HEK293 (cell line): ENCODE measurements around the gene PKP4.

Source experiments
- CTCF ChIA-PET: fragments of 350-600 bp; formaldehyde crosslinking; extraction: SDS; loops from one replicate; lab custom pipeline; 2021; ENCODE audit warnings: antibody characterized with exemption; lab: Yijun Ruan, JAX
- POLR2A ChIA-PET: fragments of 300-600 bp; formaldehyde crosslinking; extraction: SDS; loops from one replicate; lab custom pipeline; 2020; ENCODE audit warnings: antibody characterized with exemption, inconsistent platforms; lab: Yijun Ruan, JAX
- H3K27ac ChIP-seq: fragments of 200-500 bp; sonication (Bioruptor generic); 2 replicates; pipeline ENCODE4 v1.5.1; 2014; ENCODE audit warnings: low read depth, low read length, control low read depth, inconsistent platforms; ENCODE audit errors: extremely low read depth
- H3K36me3 ChIP-seq, 2 experiments: fragments of 200-500 bp in 1 of 2; sonication (Bioruptor generic) in 1 of 2; 1 replicate in 1 of 2; 2 replicates in 1 of 2; pipeline ENCODE4 v1.5.1; 2014 to 2017; ENCODE audit warnings: inconsistent platforms in 2 of 2, low read length in 2 of 2; ENCODE audit not compliant: control insufficient read depth in 2 of 2, insufficient read depth in 1 of 2
- H3K4me1 ChIP-seq: fragments of 200-500 bp; sonication (Bioruptor generic); 2 replicates; pipeline ENCODE4 v1.5.1; 2014; ENCODE audit warnings: mild to moderate bottlenecking, low read length, inconsistent platforms; ENCODE audit not compliant: control insufficient read depth, insufficient read depth
- H3K4me3 ChIP-seq: 2 replicates; pipeline ENCODE4 v1.5.1; 2011; ENCODE audit warnings: low read depth, mild to moderate bottlenecking, control low read depth, low read length, moderate library complexity
- H3K9me3 ChIP-seq: fragments of 200-500 bp; sonication (Bioruptor generic); 2 replicates; pipeline ENCODE4 v1.5.1; 2014; ENCODE audit warnings: low read depth, low read length, inconsistent platforms; ENCODE audit not compliant: control insufficient read depth, insufficient read depth
- BCL11B ChIP-seq: fragments of 450-650 bp; formaldehyde crosslinking; IDR thresholded peaks from 2 replicates; pipeline ENCODE4 v1.5.1; 2016; ENCODE audit warnings: low read depth, missing biosample characterization, missing genetic modification characterization
- HOXA7 ChIP-seq: sonication (generic); formaldehyde crosslinking; IDR thresholded peaks from 2 replicates; pipeline ENCODE4 v1.8.1; 2022; ENCODE audit warnings: missing genetic modification reagents, borderline replicate concordance
- KLF16 ChIP-seq: fragments of 450-650 bp; formaldehyde crosslinking; IDR thresholded peaks from 2 replicates; pipeline ENCODE4 v1.5.1; 2017; ENCODE audit warnings: missing biosample characterization, missing genetic modification characterization
- SALL2 ChIP-seq: fragments of 450-650 bp; formaldehyde crosslinking; IDR thresholded peaks from 2 replicates; pipeline ENCODE4 v1.5.0; 2017; ENCODE audit warnings: missing biosample characterization, mild to moderate bottlenecking, missing genetic modification characterization, borderline replicate concordance
- SP2 ChIP-seq: fragments of 450-650 bp; formaldehyde crosslinking; IDR thresholded peaks from 2 replicates; pipeline ENCODE4 v1.5.1; 2016; ENCODE audit warnings: missing biosample characterization, missing genetic modification characterization
- ZEB2 ChIP-seq: fragments of 450-650 bp; formaldehyde crosslinking; IDR thresholded peaks from 2 replicates; pipeline ENCODE4 v1.5.1; 2016; ENCODE audit warnings: missing biosample characterization, missing genetic modification characterization
- ZIC2 ChIP-seq: fragments of 450-650 bp; formaldehyde crosslinking; IDR thresholded peaks from 2 replicates; pipeline ENCODE4 v1.5.1; 2016; ENCODE audit warnings: missing biosample characterization, missing genetic modification characterization
- ZNF10 ChIP-seq: fragments of 450-650 bp; formaldehyde crosslinking; IDR thresholded peaks from 2 replicates; pipeline ENCODE4 v1.5.1; 2017; ENCODE audit warnings: missing biosample characterization, missing genetic modification characterization
- ZNF121 ChIP-seq: fragments of 450-650 bp; formaldehyde crosslinking; IDR thresholded peaks from 2 replicates; pipeline ENCODE4 v1.5.1; 2016; ENCODE audit warnings: missing biosample characterization, missing genetic modification characterization
- ZNF138 ChIP-seq: fragments of 450-650 bp; formaldehyde crosslinking; IDR thresholded peaks from 2 replicates; pipeline ENCODE4 v1.5.1; 2016; ENCODE audit warnings: missing biosample characterization, missing genetic modification characterization, borderline replicate concordance
- ZNF157 ChIP-seq: fragments of 450-650 bp; formaldehyde crosslinking; IDR thresholded peaks from 2 replicates; pipeline ENCODE4 v1.5.1; 2016; ENCODE audit warnings: missing biosample characterization, missing genetic modification characterization
- ZNF16 ChIP-seq: fragments of 450-650 bp; formaldehyde crosslinking; IDR thresholded peaks from 2 replicates; pipeline ENCODE4 v1.5.1; 2016; ENCODE audit warnings: low read depth, missing biosample characterization, missing genetic modification characterization
- ZNF184 ChIP-seq: fragments of 450-650 bp; IDR thresholded peaks from 2 replicates; pipeline ENCODE4 v1.5.1; 2018; ENCODE audit warnings: missing biosample characterization, mild to moderate bottlenecking, missing genetic modification characterization
- ZNF23 ChIP-seq: fragments of 450-650 bp; formaldehyde crosslinking; IDR thresholded peaks from 2 replicates; pipeline ENCODE4 v1.5.1; 2016; ENCODE audit warnings: missing biosample characterization, missing genetic modification characterization, borderline replicate concordance
- ZNF433 ChIP-seq: fragments of 450-650 bp; formaldehyde crosslinking; IDR thresholded peaks from 2 replicates; pipeline ENCODE4 v1.5.1; 2016; ENCODE audit warnings: missing biosample characterization, missing genetic modification characterization, low read depth
- ZNF48 ChIP-seq: fragments of 450-650 bp; formaldehyde crosslinking; IDR thresholded peaks from 2 replicates; pipeline ENCODE4 v1.5.1; 2016; ENCODE audit warnings: missing biosample characterization, missing genetic modification characterization
- ZNF76 ChIP-seq: fragments of 450-650 bp; formaldehyde crosslinking; IDR thresholded peaks from 2 replicates; pipeline ENCODE4; 2016; ENCODE audit warnings: low read depth, missing biosample characterization, missing genetic modification characterization, borderline replicate concordance
- ZNF776 ChIP-seq: fragments of 450-650 bp; formaldehyde crosslinking; IDR thresholded peaks from 2 replicates; pipeline ENCODE4 v1.5.0; 2017; ENCODE audit warnings: missing biosample characterization, missing genetic modification characterization, borderline replicate concordance
- TF ChIP-seq, protein P1 (sequence below): fragments of 450-650 bp; formaldehyde crosslinking; conservative IDR thresholded peaks from 2 replicates; pipeline ENCODE4 v1.5.1; 2016; ENCODE audit warnings: low read depth, missing biosample characterization, missing genetic modification characterization
- TF ChIP-seq, protein P2 (sequence below): fragments of 450-650 bp; formaldehyde crosslinking; IDR thresholded peaks from 2 replicates; pipeline ENCODE4 v1.5.1; 2016; ENCODE audit warnings: missing biosample characterization, missing genetic modification characterization, borderline replicate concordance
- TF ChIP-seq, protein P3 (sequence below): fragments of 450-650 bp; formaldehyde crosslinking; IDR thresholded peaks from 2 replicates; pipeline ENCODE4 v1.5.1; 2016; ENCODE audit warnings: missing biosample characterization, missing genetic modification characterization

PKP4 gene

DNA sequence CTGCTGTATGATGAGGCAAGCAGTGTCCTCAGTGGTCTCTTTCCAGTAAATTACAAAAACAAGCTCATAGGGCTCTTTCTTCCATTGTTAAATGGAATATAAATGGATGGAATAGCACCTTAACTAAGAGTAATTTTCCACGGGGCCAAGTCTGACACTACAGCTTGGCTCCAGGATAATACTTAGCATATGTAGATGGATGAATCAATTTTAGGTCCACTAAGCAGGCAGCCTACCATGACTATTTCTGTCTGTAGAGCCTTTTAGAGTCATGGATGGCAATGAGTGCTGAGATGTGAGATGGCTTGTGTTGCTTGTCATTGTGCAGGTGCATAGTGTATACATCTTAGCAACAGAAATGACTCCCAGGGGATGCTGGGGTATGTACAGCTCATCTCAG, 125.9 kb downstream of the PKP4 start (continued):
- TF ChIP-seq, protein P1, sequence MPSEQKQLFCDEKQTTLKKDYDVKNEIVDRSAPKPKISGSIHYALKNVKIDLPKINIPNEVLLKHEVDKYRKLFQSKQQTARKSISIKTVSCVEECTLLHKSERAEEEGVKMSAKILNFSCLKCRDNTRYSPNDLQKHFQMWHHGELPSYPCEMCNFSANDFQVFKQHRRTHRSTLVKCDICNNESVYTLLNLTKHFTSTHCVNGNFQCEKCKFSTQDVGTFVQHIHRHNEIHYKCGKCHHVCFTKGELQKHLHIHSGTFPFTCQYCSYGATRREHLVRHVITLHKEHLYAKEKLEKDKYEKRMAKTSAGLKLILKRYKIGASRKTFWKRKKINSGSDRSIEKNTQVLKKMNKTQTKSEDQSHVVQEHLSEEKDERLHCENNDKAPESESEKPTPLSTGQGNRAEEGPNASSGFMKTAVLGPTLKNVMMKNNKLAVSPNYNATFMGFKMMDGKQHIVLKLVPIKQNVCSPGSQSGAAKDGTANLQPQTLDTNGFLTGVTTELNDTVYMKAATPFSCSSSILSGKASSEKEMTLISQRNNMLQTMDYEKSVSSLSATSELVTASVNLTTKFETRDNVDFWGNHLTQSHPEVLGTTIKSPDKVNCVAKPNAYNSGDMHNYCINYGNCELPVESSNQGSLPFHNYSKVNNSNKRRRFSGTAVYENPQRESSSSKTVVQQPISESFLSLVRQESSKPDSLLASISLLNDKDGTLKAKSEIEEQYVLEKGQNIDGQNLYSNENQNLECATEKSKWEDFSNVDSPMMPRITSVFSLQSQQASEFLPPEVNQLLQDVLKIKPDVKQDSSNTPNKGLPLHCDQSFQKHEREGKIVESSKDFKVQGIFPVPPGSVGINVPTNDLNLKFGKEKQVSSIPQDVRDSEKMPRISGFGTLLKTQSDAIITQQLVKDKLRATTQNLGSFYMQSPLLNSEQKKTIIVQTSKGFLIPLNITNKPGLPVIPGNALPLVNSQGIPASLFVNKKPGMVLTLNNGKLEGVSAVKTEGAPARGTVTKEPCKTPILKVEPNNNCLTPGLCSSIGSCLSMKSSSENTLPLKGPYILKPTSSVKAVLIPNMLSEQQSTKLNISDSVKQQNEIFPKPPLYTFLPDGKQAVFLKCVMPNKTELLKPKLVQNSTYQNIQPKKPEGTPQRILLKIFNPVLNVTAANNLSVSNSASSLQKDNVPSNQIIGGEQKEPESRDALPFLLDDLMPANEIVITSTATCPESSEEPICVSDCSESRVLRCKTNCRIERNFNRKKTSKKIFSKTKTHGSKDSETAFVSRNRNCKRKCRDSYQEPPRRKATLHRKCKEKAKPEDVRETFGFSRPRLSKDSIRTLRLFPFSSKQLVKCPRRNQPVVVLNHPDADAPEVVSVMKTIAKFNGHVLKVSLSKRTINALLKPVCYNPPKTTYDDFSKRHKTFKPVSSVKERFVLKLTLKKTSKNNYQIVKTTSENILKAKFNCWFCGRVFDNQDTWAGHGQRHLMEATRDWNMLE, result no peak
- TF ChIP-seq HOXA7 (CRISPR knock-in tag), result no peak

DNA sequence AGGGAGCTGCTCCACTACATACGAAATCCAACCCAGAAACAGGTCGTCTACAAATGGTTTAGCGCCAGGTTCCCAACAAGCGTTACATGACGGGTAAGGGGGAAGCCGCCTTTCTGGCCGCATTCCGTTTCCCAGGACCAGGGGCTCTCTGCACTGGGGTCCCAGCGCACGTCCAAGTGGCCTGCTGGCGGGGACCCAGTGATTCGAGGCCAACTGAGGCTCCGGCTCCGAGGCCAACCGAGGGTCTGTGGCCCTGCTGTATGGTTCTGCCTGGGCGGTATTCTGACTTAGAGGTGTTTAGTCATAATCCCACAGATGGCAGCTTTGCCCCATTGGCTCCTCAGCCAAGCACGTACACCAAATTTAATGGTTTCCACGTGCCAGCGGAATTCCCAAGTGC, 127.2 kb downstream of the PKP4 start:
- Histone ChIP-seq H3K4me3 (no peak overlapping the region), H3K4me1 (no peaks in the 10 kb centered on the region), H3K27ac (no peak overlapping the region), H3K36me3 (peaks cover 0 to 6% of the 10 kb centered on the region in 2 experiments; a peak in 1 of 3 replicates), H3K9me3 (no peaks in the 10 kb centered on the region)
- TF ChIP-seq ZNF138 (tag by site-specific recombination), result no peak
- no peak for TF ChIP-seq ZNF184
- TF ChIP-seq ZNF23 (tag by site-specific recombination), result no peak
- no peak for TF ChIP-seq ZNF16 (tag by site-specific recombination)
- TF ChIP-seq SALL2 (tag by site-specific recombination), result no peak
- TF ChIP-seq, protein P2, sequence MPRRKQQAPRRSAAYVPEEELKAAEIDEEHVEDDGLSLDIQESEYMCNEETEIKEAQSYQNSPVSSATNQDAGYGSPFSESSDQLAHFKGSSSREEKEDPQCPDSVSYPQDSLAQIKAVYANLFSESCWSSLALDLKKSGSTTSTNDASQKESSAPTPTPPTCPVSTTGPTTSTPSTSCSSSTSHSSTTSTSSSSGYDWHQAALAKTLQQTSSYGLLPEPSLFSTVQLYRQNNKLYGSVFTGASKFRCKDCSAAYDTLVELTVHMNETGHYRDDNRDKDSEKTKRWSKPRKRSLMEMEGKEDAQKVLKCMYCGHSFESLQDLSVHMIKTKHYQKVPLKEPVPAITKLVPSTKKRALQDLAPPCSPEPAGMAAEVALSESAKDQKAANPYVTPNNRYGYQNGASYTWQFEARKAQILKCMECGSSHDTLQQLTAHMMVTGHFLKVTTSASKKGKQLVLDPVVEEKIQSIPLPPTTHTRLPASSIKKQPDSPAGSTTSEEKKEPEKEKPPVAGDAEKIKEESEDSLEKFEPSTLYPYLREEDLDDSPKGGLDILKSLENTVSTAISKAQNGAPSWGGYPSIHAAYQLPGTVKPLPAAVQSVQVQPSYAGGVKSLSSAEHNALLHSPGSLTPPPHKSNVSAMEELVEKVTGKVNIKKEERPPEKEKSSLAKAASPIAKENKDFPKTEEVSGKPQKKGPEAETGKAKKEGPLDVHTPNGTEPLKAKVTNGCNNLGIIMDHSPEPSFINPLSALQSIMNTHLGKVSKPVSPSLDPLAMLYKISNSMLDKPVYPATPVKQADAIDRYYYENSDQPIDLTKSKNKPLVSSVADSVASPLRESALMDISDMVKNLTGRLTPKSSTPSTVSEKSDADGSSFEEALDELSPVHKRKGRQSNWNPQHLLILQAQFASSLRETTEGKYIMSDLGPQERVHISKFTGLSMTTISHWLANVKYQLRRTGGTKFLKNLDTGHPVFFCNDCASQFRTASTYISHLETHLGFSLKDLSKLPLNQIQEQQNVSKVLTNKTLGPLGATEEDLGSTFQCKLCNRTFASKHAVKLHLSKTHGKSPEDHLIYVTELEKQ (tag by site-specific recombination), result no peak
- no peak for TF ChIP-seq ZNF48 (tag by site-specific recombination)
- CTCF ChIA-PET, result interaction anchor here (0.7 to 0.9 kb wide), 2 partner anchors 10 to 1443 kb away, joined by 3 read pairs; no protein-coding TSS in a partner anchor
- POLR2A ChIA-PET, result no interaction called here

DNA sequence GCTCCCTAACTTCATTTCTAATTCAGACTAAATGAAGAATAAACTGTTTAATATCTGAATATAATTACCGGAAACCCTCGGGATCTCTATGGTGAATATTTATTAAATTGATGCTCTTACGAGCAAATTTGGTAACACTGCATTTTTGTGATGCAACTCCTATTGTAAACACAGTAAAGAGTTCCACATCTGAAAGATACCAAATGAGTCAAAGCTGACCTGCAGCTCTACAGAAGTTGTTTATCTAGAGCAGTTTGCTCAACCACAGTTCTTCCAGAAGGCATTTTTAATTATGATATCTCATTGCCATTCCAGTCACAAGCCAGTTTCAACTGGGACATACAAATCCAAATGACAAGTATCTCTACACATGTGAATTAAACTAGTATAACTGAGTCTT, 129.7 kb downstream of the PKP4 start:
- Histone ChIP-seq H3K4me3 (no peak overlapping the region), H3K4me1 (peaks cover 4% of the 10 kb centered on the region; the same call in 1 of the 2 replicates), H3K36me3 (peaks cover 0 to 6% of the 10 kb centered on the region in 2 experiments; a peak in 1 of 3 replicates), H3K27ac (no peak overlapping the region), H3K9me3 (no peaks in the 10 kb centered on the region)
- ChIA-PET CTCF (interaction anchor here (0.6 to 1.4 kb wide), 4 partner anchors 9 to 206 kb away, joined by 3 read pairs; no protein-coding TSS in a partner anchor), POLR2A (no interaction called here)
- TF ChIP-seq ZEB2 (tag by site-specific recombination) (no peak), SP2 (tag by site-specific recombination) (no peak), ZNF121 (tag by site-specific recombination) (no peak), BCL11B (tag by site-specific recombination) (no peak), ZNF157 (tag by site-specific recombination) (no peak), ZNF10 (tag by site-specific recombination) (no peak), ZNF433 (tag by site-specific recombination) (no peak), ZIC2 (no peak), ZNF776 (tag by site-specific recombination) (no peak), ZNF76 (tag by site-specific recombination) (no peak), SALL2 (tag by site-specific recombination) (no peak), KLF16 (tag by site-specific recombination) (no peak)
- TF ChIP-seq, protein P3, sequence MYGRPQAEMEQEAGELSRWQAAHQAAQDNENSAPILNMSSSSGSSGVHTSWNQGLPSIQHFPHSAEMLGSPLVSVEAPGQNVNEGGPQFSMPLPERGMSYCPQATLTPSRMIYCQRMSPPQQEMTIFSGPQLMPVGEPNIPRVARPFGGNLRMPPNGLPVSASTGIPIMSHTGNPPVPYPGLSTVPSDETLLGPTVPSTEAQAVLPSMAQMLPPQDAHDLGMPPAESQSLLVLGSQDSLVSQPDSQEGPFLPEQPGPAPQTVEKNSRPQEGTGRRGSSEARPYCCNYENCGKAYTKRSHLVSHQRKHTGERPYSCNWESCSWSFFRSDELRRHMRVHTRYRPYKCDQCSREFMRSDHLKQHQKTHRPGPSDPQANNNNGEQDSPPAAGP, result no peak
